ENCODE measurements around the gene UBE2J2. TPM values are rescaled to one million over a fixed set of nuclear protein-coding genes. Genes with fewer than 3 reads are reported as not detected.

The UBE2J2 gene
- total and polyA plus RNA-seq, 2 of the 13 experiments (the other 11 are each of a cell fraction or from before 2014, with no cell fraction given): 25.4 to 29.4 TPM

DNA sequence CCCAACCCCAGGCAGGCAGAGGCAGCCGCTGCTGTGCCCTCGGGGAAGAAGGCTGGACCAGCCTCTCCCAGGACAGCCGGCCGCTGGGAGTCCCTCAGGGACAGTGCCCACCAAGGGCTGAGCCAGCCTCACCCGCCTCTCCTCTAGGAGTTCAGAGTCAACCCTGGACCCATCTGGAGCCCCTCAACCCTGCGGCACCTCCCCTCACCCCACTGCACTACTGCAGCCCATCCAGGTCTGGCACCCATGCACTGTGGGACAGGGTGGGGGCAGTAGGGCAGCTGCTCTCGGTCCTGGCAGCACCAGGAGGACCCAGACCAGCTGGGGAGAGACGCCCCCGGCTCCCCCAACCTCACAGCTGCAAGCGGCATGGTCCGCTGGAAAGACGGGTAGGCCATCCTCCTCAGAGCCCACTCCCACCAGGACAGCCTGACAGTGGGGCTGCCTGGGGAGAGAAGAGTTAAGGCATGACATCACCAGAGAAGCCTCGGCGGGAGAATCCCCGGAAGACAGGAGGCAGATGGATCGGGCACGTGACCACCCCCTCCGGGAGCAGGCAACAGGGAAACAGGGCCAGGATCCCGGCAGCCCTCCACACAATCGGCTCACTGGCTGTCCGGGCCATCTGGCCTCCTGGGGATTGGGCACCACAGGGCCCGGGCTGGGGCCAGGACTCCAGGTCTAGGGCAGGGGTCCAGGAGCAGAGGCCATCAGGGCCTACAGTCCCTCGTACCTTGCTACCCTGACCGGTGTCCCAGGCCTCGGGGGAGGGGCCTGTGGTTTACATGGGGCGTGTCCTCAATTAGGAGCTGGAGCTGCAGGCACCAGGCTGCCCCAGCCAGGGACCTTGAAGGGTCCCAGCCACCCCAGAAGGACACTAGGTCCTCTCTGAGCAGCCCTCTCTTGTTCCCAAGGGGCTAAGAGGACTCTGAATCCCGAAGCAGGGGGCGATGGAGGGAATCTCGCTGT is 31.0 kb upstream of the UBE2J2 start (continued):
- TF ChIP-seq, protein P1, sequence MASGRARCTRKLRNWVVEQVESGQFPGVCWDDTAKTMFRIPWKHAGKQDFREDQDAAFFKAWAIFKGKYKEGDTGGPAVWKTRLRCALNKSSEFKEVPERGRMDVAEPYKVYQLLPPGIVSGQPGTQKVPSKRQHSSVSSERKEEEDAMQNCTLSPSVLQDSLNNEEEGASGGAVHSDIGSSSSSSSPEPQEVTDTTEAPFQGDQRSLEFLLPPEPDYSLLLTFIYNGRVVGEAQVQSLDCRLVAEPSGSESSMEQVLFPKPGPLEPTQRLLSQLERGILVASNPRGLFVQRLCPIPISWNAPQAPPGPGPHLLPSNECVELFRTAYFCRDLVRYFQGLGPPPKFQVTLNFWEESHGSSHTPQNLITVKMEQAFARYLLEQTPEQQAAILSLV (CRISPR knock-in tag; IDR thresholded peaks at IDR 0.05; ENCODE audit: borderline replicate concordance): no peak
- TF ChIP-seq REL (CRISPR knock-in tag; conservative IDR thresholded peaks at IDR 0.05): no peak
- no peak; the same call in 1 of the 2 replicates for TF ChIP-seq MEF2D (CRISPR knock-in tag; IDR thresholded peaks at IDR 0.05)
- TF ChIP-seq, protein P2, sequence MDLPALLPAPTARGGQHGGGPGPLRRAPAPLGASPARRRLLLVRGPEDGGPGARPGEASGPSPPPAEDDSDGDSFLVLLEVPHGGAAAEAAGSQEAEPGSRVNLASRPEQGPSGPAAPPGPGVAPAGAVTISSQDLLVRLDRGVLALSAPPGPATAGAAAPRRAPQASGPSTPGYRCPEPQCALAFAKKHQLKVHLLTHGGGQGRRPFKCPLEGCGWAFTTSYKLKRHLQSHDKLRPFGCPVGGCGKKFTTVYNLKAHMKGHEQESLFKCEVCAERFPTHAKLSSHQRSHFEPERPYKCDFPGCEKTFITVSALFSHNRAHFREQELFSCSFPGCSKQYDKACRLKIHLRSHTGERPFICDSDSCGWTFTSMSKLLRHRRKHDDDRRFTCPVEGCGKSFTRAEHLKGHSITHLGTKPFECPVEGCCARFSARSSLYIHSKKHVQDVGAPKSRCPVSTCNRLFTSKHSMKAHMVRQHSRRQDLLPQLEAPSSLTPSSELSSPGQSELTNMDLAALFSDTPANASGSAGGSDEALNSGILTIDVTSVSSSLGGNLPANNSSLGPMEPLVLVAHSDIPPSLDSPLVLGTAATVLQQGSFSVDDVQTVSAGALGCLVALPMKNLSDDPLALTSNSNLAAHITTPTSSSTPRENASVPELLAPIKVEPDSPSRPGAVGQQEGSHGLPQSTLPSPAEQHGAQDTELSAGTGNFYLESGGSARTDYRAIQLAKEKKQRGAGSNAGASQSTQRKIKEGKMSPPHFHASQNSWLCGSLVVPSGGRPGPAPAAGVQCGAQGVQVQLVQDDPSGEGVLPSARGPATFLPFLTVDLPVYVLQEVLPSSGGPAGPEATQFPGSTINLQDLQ (CRISPR knock-in tag; IDR thresholded peaks at IDR 0.05): no peak
- TF ChIP-seq, protein P3, sequence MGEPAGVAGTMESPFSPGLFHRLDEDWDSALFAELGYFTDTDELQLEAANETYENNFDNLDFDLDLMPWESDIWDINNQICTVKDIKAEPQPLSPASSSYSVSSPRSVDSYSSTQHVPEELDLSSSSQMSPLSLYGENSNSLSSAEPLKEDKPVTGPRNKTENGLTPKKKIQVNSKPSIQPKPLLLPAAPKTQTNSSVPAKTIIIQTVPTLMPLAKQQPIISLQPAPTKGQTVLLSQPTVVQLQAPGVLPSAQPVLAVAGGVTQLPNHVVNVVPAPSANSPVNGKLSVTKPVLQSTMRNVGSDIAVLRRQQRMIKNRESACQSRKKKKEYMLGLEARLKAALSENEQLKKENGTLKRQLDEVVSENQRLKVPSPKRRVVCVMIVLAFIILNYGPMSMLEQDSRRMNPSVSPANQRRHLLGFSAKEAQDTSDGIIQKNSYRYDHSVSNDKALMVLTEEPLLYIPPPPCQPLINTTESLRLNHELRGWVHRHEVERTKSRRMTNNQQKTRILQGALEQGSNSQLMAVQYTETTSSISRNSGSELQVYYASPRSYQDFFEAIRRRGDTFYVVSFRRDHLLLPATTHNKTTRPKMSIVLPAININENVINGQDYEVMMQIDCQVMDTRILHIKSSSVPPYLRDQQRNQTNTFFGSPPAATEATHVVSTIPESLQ (CRISPR knock-in tag; conservative IDR thresholded peaks at IDR 0.05): no peak
- no peak for TF ChIP-seq NFKBIZ (CRISPR knock-in tag; IDR thresholded peaks at IDR 0.05)
- TF ChIP-seq ZNF543 (CRISPR knock-in tag; IDR thresholded peaks at IDR 0.05): no peak; the same call in 1 of the 2 replicates
- no peak for TF ChIP-seq ZNF3 (CRISPR knock-in tag; IDR thresholded peaks at IDR 0.05)
- no peak for TF ChIP-seq MXD4 (CRISPR knock-in tag; IDR thresholded peaks at IDR 0.05)
- TF ChIP-seq ZNF430 (CRISPR knock-in tag; IDR thresholded peaks at IDR 0.05): 0 out of 2 replicates have a peak, but pooled peaks have one; percentile 31
- TF ChIP-seq ZNF33B (CRISPR knock-in tag; IDR thresholded peaks at IDR 0.05): no peak
- TF ChIP-seq MTF2 (CRISPR knock-in tag; IDR thresholded peaks at IDR 0.05; ENCODE audit: borderline replicate concordance): no peak
- TF ChIP-seq AGO2 (optimal IDR thresholded peaks at IDR 0.05; ENCODE audit: low read depth, low read length): peak; percentile 63
- TF ChIP-seq CHCHD3 (CRISPR knock-in tag; IDR thresholded peaks at IDR 0.05): no peak
- no peak for TF ChIP-seq ZNF143 (CRISPR knock-in tag; IDR thresholded peaks at IDR 0.05)
- no peak for TF ChIP-seq CBFB (CRISPR knock-in tag; IDR thresholded peaks at IDR 0.05)
- TF ChIP-seq, protein P4, sequence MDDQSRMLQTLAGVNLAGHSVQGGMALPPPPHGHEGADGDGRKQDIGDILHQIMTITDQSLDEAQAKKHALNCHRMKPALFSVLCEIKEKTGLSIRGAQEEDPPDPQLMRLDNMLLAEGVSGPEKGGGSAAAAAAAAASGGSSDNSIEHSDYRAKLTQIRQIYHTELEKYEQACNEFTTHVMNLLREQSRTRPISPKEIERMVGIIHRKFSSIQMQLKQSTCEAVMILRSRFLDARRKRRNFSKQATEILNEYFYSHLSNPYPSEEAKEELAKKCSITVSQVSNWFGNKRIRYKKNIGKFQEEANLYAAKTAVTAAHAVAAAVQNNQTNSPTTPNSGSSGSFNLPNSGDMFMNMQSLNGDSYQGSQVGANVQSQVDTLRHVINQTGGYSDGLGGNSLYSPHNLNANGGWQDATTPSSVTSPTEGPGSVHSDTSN (CRISPR knock-in tag; IDR thresholded peaks at IDR 0.05; ENCODE audit: borderline replicate concordance): no peak
- TF ChIP-seq RFX1 (IDR thresholded peaks at IDR 0.05): no peak
- no peak for TF ChIP-seq ZNF746 (CRISPR knock-in tag; IDR thresholded peaks at IDR 0.05)
- TF ChIP-seq, protein P5, sequence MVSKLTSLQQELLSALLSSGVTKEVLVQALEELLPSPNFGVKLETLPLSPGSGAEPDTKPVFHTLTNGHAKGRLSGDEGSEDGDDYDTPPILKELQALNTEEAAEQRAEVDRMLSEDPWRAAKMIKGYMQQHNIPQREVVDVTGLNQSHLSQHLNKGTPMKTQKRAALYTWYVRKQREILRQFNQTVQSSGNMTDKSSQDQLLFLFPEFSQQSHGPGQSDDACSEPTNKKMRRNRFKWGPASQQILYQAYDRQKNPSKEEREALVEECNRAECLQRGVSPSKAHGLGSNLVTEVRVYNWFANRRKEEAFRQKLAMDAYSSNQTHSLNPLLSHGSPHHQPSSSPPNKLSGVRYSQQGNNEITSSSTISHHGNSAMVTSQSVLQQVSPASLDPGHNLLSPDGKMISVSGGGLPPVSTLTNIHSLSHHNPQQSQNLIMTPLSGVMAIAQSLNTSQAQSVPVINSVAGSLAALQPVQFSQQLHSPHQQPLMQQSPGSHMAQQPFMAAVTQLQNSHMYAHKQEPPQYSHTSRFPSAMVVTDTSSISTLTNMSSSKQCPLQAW (CRISPR knock-in tag; IDR thresholded peaks at IDR 0.05): 0 out of 2 replicates have a peak, but pooled peaks have one; percentile 13
- TF ChIP-seq ZNF282 (IDR thresholded peaks at IDR 0.05; ENCODE audit: partially characterized antibody): no peak

Measured in HepG2 (cell line).